SK-N-SH (cell line): ENCODE measurements around the gene GIPC2. TPM values are rescaled to one million over a fixed set of nuclear protein-coding genes. Genes with fewer than 3 reads are reported as not detected.
A peak's percentile ranks its signal among the peaks of the same experiment; 100 is the strongest.

Experiments used
- CTCF ChIA-PET: fragments of 300-600, 350-600 bp; formaldehyde crosslinking; extraction: SDS; loops from one replicate; lab custom pipeline; 2021; lab: Yijun Ruan, JAX
- POLR2A ChIA-PET: fragments of 350-600 bp; sonication (Branson Sonifier 250); formaldehyde crosslinking; extraction: SDS; loops from one replicate; lab custom pipeline; 2020; ENCODE audit warnings: antibody characterized with exemption, inconsistent platforms; lab: Yijun Ruan, JAX
- DNase-seq: peaks from one replicate; pipeline ENCODE4 v3.0.0; 2012
- H2AFZ ChIP-seq: fragments of 200-600 bp; sonication (generic); 2 replicates; pipeline ENCODE4 v1.8.1; 2016; ENCODE audit warnings: antibody characterized with exemption, mild to moderate bottlenecking, low read depth
- H3F3A ChIP-seq: fragments of 200-600 bp; sonication (generic); replicated peaks from 2 replicates; pipeline ENCODE3; 2016; ENCODE audit warnings: antibody characterized with exemption, mild to moderate bottlenecking; ENCODE audit not compliant: insufficient read depth
- H3K27ac ChIP-seq, 2 experiments: fragments of 200-500 bp in 1 of 2; fragments of 200-600 bp in 1 of 2; sonication (Bioruptor generic) in 1 of 2; sonication (generic), shearing (Covaris generic) in 1 of 2; 2 replicates each; pipeline versions ENCODE4 v1.5.1 to v1.6.1; 2014 to 2016; ENCODE audit warnings: low read depth in 2 of 2, inconsistent platforms in 1 of 2, low read length in 1 of 2, mild to moderate bottlenecking in 1 of 2, mixed read lengths in 1 of 2
- H3K27me3 ChIP-seq: fragments of 200-600 bp; sonication (generic), shearing (Covaris generic); 2 replicates; pipeline ENCODE4 v1.6.1; 2016; ENCODE audit warnings: mixed run types; ENCODE audit not compliant: insufficient read depth
- H3K36me3 ChIP-seq, 2 experiments: fragments of 200-500 bp in 1 of 2; fragments of 200-600 bp in 1 of 2; sonication (Bioruptor generic) in 1 of 2; sonication (generic) in 1 of 2; replicated peaks in 1 of 2; 2 replicates each; pipeline versions ENCODE3 to v1.5.1; 2014 to 2016; ENCODE audit warnings: low read length in 1 of 2, mild to moderate bottlenecking in 1 of 2; ENCODE audit not compliant: insufficient read depth in 2 of 2, control insufficient read depth in 1 of 2
- H3K4me1 ChIP-seq, 2 experiments: fragments of 200-500 bp in 1 of 2; fragments of 200-600 bp in 1 of 2; sonication (Bioruptor generic) in 1 of 2; sonication (generic), shearing (Covaris generic) in 1 of 2; 2 replicates each; pipeline versions ENCODE4 v1.5.1 to v1.6.1; 2014 to 2016; ENCODE audit warnings: low read depth in 1 of 2, low read length in 1 of 2, mixed run types in 1 of 2; ENCODE audit not compliant: insufficient read depth in 2 of 2, control insufficient read depth in 1 of 2
- H3K4me2 ChIP-seq: fragments of 200-600 bp; sonication (generic), shearing (Covaris generic); 2 replicates; pipeline ENCODE4 v1.6.1; 2017; ENCODE audit warnings: mixed run types
- H3K4me3 ChIP-seq, 2 experiments: fragments of 200-500 bp in 1 of 2; fragments of 200-600 bp in 1 of 2; sonication (Bioruptor generic) in 1 of 2; sonication (generic), shearing (Covaris generic) in 1 of 2; 2 replicates each; pipeline versions ENCODE4 v1.5.1 to v1.8.1; 2014 to 2016; ENCODE audit warnings: low read depth in 2 of 2, inconsistent platforms in 1 of 2, low read length in 1 of 2, mild to moderate bottlenecking in 1 of 2, mixed read lengths in 1 of 2, moderate library complexity in 1 of 2
- H3K79me2 ChIP-seq: fragments of 200-600 bp; sonication (generic); 2 replicates; pipeline ENCODE4 v1.8.1; 2017; ENCODE audit warnings: mild to moderate bottlenecking; ENCODE audit not compliant: insufficient read depth
- H3K9ac ChIP-seq: fragments of 200-600 bp; sonication (generic); 2 replicates; pipeline ENCODE4 v1.6.1; 2017; ENCODE audit warnings: mixed run types
- H3K9me2 ChIP-seq: fragments of 200-600 bp; sonication (generic); 2 replicates; pipeline ENCODE4 v1.6.1; 2017; ENCODE audit warnings: mixed run types
- H3K9me3 ChIP-seq: fragments of 200-600 bp; sonication (generic); 2 replicates; pipeline ENCODE4 v1.6.1; 2017; ENCODE audit warnings: mixed run types, mild to moderate bottlenecking, moderate library complexity
- H4K20me1 ChIP-seq: fragments of 200-600 bp; sonication (generic); 2 replicates; pipeline ENCODE4 v1.6.1; 2017; ENCODE audit warnings: mild to moderate bottlenecking, mixed run types; ENCODE audit not compliant: insufficient read depth
- ELF1 ChIP-seq: IDR thresholded peaks from 2 replicates; pipeline ENCODE4 v1.4.0; 2012
- EP300 ChIP-seq, 2 experiments: IDR thresholded peaks; 2 replicates each; pipeline versions ENCODE4 v1.4.0 to v1.6.1; 2012; ENCODE audit warnings: borderline replicate concordance in 1 of 2, low read depth in 1 of 2, low read length in 1 of 2
- FOXJ3 ChIP-seq: sonication (generic); formaldehyde crosslinking; IDR thresholded peaks from 2 replicates; pipeline ENCODE4 v1.5.1; 2020; ENCODE audit warnings: mild to moderate bottlenecking, missing genetic modification reagents
- FOXM1 ChIP-seq: IDR thresholded peaks from 2 replicates; pipeline ENCODE4 v1.4.0; 2012; ENCODE audit warnings: low read depth, mild to moderate bottlenecking
- GABPA ChIP-seq: IDR thresholded peaks from 2 replicates; pipeline ENCODE4 v1.4.0; 2012; ENCODE audit warnings: low read depth, mild to moderate bottlenecking
- GATA2 ChIP-seq: sonication (generic); formaldehyde crosslinking; IDR thresholded peaks from 2 replicates; pipeline ENCODE4 v1.5.0; 2020; ENCODE audit warnings: mild to moderate bottlenecking, missing genetic modification reagents
- IRF3 ChIP-seq: fragments of 150-350 bp; IDR thresholded peaks from 2 replicates; pipeline ENCODE4 v1.6.1; 2016; ENCODE audit warnings: mild to moderate bottlenecking, low read depth, low read length
- JUND ChIP-seq: IDR thresholded peaks from 2 replicates; pipeline ENCODE4 v1.4.0; 2012
- MEF2A ChIP-seq: IDR thresholded peaks from 2 replicates; pipeline ENCODE4 v1.4.0; 2012; ENCODE audit warnings: low read depth, borderline replicate concordance
- MXI1 ChIP-seq: IDR thresholded peaks from 2 replicates; pipeline ENCODE4 v1.6.1; 2012; ENCODE audit warnings: mild to moderate bottlenecking, low read depth, low read length, improper control_type of control experiment
- NFIC ChIP-seq: IDR thresholded peaks from 2 replicates; pipeline ENCODE4 v1.4.0; 2012; ENCODE audit warnings: borderline replicate concordance
- NRF1 ChIP-seq: IDR thresholded peaks from 2 replicates; pipeline ENCODE4 v1.6.1; 2012; ENCODE audit warnings: low read depth, mild to moderate bottlenecking, low read length
- PBX3 ChIP-seq: IDR thresholded peaks from 2 replicates; pipeline ENCODE4; 2012
- RCOR1 ChIP-seq: fragments of 150-350 bp; IDR thresholded peaks from 2 replicates; pipeline ENCODE4 v1.6.1; 2017; ENCODE audit warnings: antibody characterized with exemption, low read length
- RFX5 ChIP-seq: IDR thresholded peaks from 2 replicates; pipeline ENCODE4 v1.6.1; 2012; ENCODE audit warnings: mild to moderate bottlenecking, improper control_type of control experiment, low read length
- SIN3A ChIP-seq: IDR thresholded peaks from 2 replicates; pipeline ENCODE4 v1.6.1; 2012; ENCODE audit warnings: low read depth, mild to moderate bottlenecking, low read length, moderate library complexity, borderline replicate concordance
- TAF1 ChIP-seq: IDR thresholded peaks from 2 replicates; pipeline ENCODE4 v1.6.1; 2012; ENCODE audit warnings: low read depth, mild to moderate bottlenecking, low read length, moderate library complexity, borderline replicate concordance
- TCF12 ChIP-seq: IDR thresholded peaks from 2 replicates; pipeline ENCODE4 v1.4.0; 2012
- ZBTB33 ChIP-seq: IDR thresholded peaks from 2 replicates; pipeline ENCODE4 v1.4.0; 2012; ENCODE audit warnings: low read depth, borderline replicate concordance
- polyA plus RNA-seq, 3 experiments: library from polyadenylated mRNA; depleted of rRNA; stranded (reverse); fragments of >200 nt; gene quantifications; 2 replicates each; pipeline ENCODE4 v1.2.3, GENCODE V29; 2012
- TF ChIP-seq, protein P1 (sequence below): IDR thresholded peaks from 2 replicates; pipeline ENCODE4 v1.4.0; 2012; ENCODE audit warnings: low read depth, borderline replicate concordance
- TF ChIP-seq, protein P2 (sequence below): fragments of 200-600 bp; sonication (generic); IDR thresholded peaks from 2 replicates; pipeline ENCODE4 v1.6.1; 2017; ENCODE audit warnings: antibody characterized with exemption, mild to moderate bottlenecking, moderate library complexity

The GIPC2 gene
- polyA plus RNA-seq, 1 of the 3 experiments (the other 2 are of a cell fraction) = 0.02 TPM

GRCh38 chr1:78005755-78006154 is 40.0 kb upstream of the GIPC2 start (continued):
- TF ChIP-seq IRF3 (no peak), GATA2 (no peak), EP300 (IDR thresholded peaks at IDR 0.05; ENCODE audit: borderline replicate concordance in 1 of 2, low read depth in 1 of 2, low read length in 1 of 2) (peak in 1 of 2 experiments; percentile 24; a peak in 1 of 4 replicates), NFIC (peak; percentile 92), PBX3 (peak; percentile 38; the same call in 1 of the 2 replicates), RCOR1 (0 out of 2 replicates have a peak, but pooled peaks have one; percentile 25), TCF12 (peak; percentile 53; the same call in 1 of the 2 replicates), FOXJ3 (CRISPR knock-in tag) (no peak)
- TF ChIP-seq, protein P1, sequence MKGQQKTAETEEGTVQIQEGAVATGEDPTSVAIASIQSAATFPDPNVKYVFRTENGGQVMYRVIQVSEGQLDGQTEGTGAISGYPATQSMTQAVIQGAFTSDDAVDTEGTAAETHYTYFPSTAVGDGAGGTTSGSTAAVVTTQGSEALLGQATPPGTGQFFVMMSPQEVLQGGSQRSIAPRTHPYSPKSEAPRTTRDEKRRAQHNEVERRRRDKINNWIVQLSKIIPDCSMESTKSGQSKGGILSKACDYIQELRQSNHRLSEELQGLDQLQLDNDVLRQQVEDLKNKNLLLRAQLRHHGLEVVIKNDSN = no peak

DNA sequence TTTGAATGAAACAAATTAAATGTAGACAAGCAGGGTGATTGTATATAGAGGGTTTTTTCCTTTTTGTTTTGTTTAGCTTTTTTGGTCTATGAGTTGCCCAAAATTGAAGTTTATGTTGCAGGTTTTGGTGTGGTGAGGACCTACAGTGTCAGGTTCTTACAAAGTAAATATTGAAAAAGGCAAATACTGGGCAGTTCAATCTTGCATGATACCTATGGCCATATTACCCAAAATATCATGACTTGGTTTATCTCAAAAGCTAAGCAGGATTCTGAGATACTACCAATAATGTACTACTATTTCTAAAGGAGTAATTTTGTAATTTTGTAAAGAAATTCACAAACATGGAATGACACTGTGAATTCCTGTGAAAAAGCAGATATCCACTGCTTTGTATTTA is 39.2 kb upstream of the GIPC2 start:
- Histone ChIP-seq H4K20me1 (no peaks in the 10 kb centered on the region; the same call in 1 of the 2 replicates), H3K36me3 (peaks cover 0 to 15% of the 10 kb centered on the region in 2 experiments), H3K27ac (peak overlapping the region in 1 of 2 experiments; percentile 95; a peak in 3 of 4 replicates), H3K4me3 (peak overlapping the region; percentile 62 to 70; a peak in 3 of 4 replicates), H3K9me2 (no peaks in the 10 kb centered on the region), H3F3A (peaks cover 40% of the 10 kb centered on the region), H3K9ac (peak overlapping the region; percentile 96), H2AFZ (no peak overlapping the region), H3K9me3 (no peaks in the 10 kb centered on the region), H3K79me2 (peaks cover 82% of the 10 kb centered on the region), H3K27me3 (no peaks in the 10 kb centered on the region), H3K4me1 (peaks cover 6 to 8% of the 10 kb centered on the region in 2 experiments; a peak in 2 of 4 replicates), H3K4me2 (peak overlapping the region; percentile 71)
- CTCF ChIA-PET = interaction anchor here (0.9 kb wide), 1 partner anchor 13 kb away, joined by 4 read pairs; no protein-coding TSS in a partner anchor
- POLR2A ChIA-PET = no interaction called here
- no peak for DNase-seq
- no peak for TF ChIP-seq NRF1
- no peak for TF ChIP-seq ELF1
- TF ChIP-seq RFX5 = no peak
- TF ChIP-seq, protein P1 = no peak
- TF ChIP-seq TAF1 = no peak
- TF ChIP-seq ZBTB33 = no peak
- TF ChIP-seq TCF12 = no peak
- no peak for TF ChIP-seq JUND
- TF ChIP-seq FOXM1 = no peak
- TF ChIP-seq SIN3A = no peak
- no peak for TF ChIP-seq GABPA
- TF ChIP-seq, protein P2, sequence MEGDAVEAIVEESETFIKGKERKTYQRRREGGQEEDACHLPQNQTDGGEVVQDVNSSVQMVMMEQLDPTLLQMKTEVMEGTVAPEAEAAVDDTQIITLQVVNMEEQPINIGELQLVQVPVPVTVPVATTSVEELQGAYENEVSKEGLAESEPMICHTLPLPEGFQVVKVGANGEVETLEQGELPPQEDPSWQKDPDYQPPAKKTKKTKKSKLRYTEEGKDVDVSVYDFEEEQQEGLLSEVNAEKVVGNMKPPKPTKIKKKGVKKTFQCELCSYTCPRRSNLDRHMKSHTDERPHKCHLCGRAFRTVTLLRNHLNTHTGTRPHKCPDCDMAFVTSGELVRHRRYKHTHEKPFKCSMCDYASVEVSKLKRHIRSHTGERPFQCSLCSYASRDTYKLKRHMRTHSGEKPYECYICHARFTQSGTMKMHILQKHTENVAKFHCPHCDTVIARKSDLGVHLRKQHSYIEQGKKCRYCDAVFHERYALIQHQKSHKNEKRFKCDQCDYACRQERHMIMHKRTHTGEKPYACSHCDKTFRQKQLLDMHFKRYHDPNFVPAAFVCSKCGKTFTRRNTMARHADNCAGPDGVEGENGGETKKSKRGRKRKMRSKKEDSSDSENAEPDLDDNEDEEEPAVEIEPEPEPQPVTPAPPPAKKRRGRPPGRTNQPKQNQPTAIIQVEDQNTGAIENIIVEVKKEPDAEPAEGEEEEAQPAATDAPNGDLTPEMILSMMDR = no peak
- no peak for TF ChIP-seq MEF2A
- TF ChIP-seq PBX3 = no peak
- no peak for TF ChIP-seq MXI1
- TF ChIP-seq EP300 (IDR thresholded peaks at IDR 0.05; ENCODE audit: borderline replicate concordance in 1 of 2, low read depth in 1 of 2, low read length in 1 of 2) = no peak
- no peak for TF ChIP-seq IRF3
